Small intestine (tissue), 7 donors: Measurements from ENCODE around the gene FES. TPM values are rescaled to one million over a fixed set of nuclear protein-coding genes. Genes with fewer than 3 reads are reported as not detected.

Source experiments
- DNase-seq, 2 donors: peaks; one replicate each; pipeline versions ENCODE4 v3.0.0 to v3.0.0-alpha.2; 2013
- FAIRE-seq: peaks from 2 replicates; lab custom pipeline; 2012; peaks lifted over from hg19 to GRCh38; lab: Jason Lieb, UNC
- H3K27ac ChIP-seq, 3 donors: one replicate each; pipeline ENCODE4 v1.5.1; 2013; ENCODE audit warnings: low read length in 2 of 3, mild to moderate bottlenecking in 2 of 3, control low read depth in 1 of 3, inconsistent platforms in 1 of 3, low read depth in 1 of 3, moderate library complexity in 1 of 3
- H3K27me3 ChIP-seq, 3 donors: one replicate each; pipeline ENCODE4 v1.6.1; 2013; ENCODE audit warnings: low read length in 3 of 3, inconsistent platforms in 1 of 3; ENCODE audit not compliant: control insufficient read depth in 3 of 3, insufficient read depth in 3 of 3
- H3K36me3 ChIP-seq, 3 donors: one replicate each; pipeline ENCODE4 v1.6.1; 2013; ENCODE audit warnings: low read length in 3 of 3, inconsistent platforms in 1 of 3, low read depth in 1 of 3, mild to moderate bottlenecking in 1 of 3, moderate library complexity in 1 of 3; ENCODE audit not compliant: control insufficient read depth in 3 of 3, insufficient read depth in 2 of 3
- H3K4me1 ChIP-seq, 3 donors: one replicate each; pipeline ENCODE4 v1.6.1; 2013; ENCODE audit warnings: low read length in 2 of 3, inconsistent platforms in 1 of 3, low read depth in 1 of 3, mild to moderate bottlenecking in 1 of 3, moderate library complexity in 1 of 3; ENCODE audit not compliant: control insufficient read depth in 3 of 3, insufficient read depth in 2 of 3
- H3K4me3 ChIP-seq, 3 donors: one replicate each; pipeline ENCODE4 v1.5.1; 2013; ENCODE audit warnings: low read length in 3 of 3, control low read depth in 1 of 3, inconsistent platforms in 1 of 3, low read depth in 1 of 3, mild to moderate bottlenecking in 1 of 3, moderate library complexity in 1 of 3
- H3K9me3 ChIP-seq, 2 donors: one replicate each; pipeline ENCODE4 v1.6.1; 2013; ENCODE audit warnings: low read depth in 1 of 2, low read length in 1 of 2; ENCODE audit not compliant: control insufficient read depth in 2 of 2, insufficient read depth in 1 of 2
- WGBS, 3 donors: extraction: QIAGEN DNeasy Blood & Tissue Kit; methylation state at CpG; one replicate each; pipeline ENCODE4 v1.1.7; 2013; 5-methylcytosine and 5-hydroxymethylcytosine counted together
- polyA plus RNA-seq, 4 donors: library from polyadenylated mRNA; stranded (reverse) in 3 of 4; unstranded in 1 of 4; fragments of 200-250 nt in 3 of 4; fragments of 120-200 nt in 1 of 4; gene quantifications; one replicate each; pipeline versions ENCODE4 v1.2.1 to v1.2.3, GENCODE V29; 2013
- donor health status: healthy with polysubstance abuse.
- donor health status: control.
- donor health status: control.
- donor health status: Bipolar disorder and iron deficiency.
- donor health status: healthy.

Gene FES
- polyA plus RNA-seq, 4 donors = 0.89 to 18.4 (median 10.9) TPM

- FAIRE-seq (no peak), DNase-seq (no peak)
- H3K4me3 ChIP-seq = no peak overlapping the region
- no peak overlapping the region for H3K27ac ChIP-seq
- H3K27me3 ChIP-seq = no peaks in the 10 kb centered on the region
- H3K36me3 ChIP-seq = peaks cover 25 to 65% (median 26%) of the 10 kb centered on the region in 3 donors
- H3K9me3 ChIP-seq = no peaks in the 10 kb centered on the region
- peaks cover 0 to 26% (median 7%) of the 10 kb centered on the region in 3 donors for H3K4me1 ChIP-seq
- WGBS, 3 donors = 88 to 93% (median 89%) methylated on average over 12 of the region's 12 CpGs
Measured at GRCh38 chr15:90875549-90875981, 8.7 kb upstream of the FES start.

GRCh38 chr15:90876046-90876445 is 8.3 kb upstream of the FES start:
- Histone ChIP-seq H3K4me1 (peaks cover 0 to 24% (median 6%) of the 10 kb centered on the region in 3 donors), H3K36me3 (peaks cover 25 to 70% (median 26%) of the 10 kb centered on the region in 3 donors), H3K9me3 (no peaks in the 10 kb centered on the region), H3K4me3 (no peak overlapping the region), H3K27me3 (no peaks in the 10 kb centered on the region), H3K27ac (no peak overlapping the region)
- DNase-seq (no peak), FAIRE-seq (no peak)
- 91 to 97% (median 92%) methylated on average over 19 to 20 of the region's 20 CpGs for WGBS, 3 donors

GRCh38 chr15:90876512-90877170 is 7.7 kb upstream of the FES start:
- no peak for DNase-seq
- Histone ChIP-seq H3K27me3 (no peaks in the 10 kb centered on the region), H3K9me3 (no peaks in the 10 kb centered on the region), H3K36me3 (peaks cover 25 to 76% (median 26%) of the 10 kb centered on the region in 3 donors), H3K4me1 (peaks cover 0 to 24% (median 6%) of the 10 kb centered on the region in 3 donors), H3K4me3 (no peak overlapping the region), H3K27ac (no peak overlapping the region)
- FAIRE-seq = no peak
- WGBS, 3 donors = 92 to 95% (median 92%) methylated on average over 15 of the region's 15 CpGs

- Histone ChIP-seq H3K4me1 (peaks cover 0 to 24% (median 6%) of the 10 kb centered on the region in 3 donors), H3K9me3 (no peaks in the 10 kb centered on the region), H3K27ac (no peak overlapping the region), H3K36me3 (peaks cover 25 to 83% (median 30%) of the 10 kb centered on the region in 3 donors), H3K27me3 (no peaks in the 10 kb centered on the region), H3K4me3 (no peak overlapping the region)
- WGBS, 3 donors = 84 to 93% (median 92%) methylated on average over 13 to 14 of the region's 14 CpGs
- FAIRE-seq (no peak), DNase-seq (no peak)
Measured at GRCh38 chr15:90877315-90877714, 7.0 kb upstream of the FES start.

GRCh38 chr15:90877996-90878395 is 6.3 kb upstream of the FES start:
- WGBS, 3 donors = 93 to 98% (median 94%) methylated on average over 14 of the region's 14 CpGs

GRCh38 chr15:90878660-90879059 is 5.6 kb upstream of the FES start:
- WGBS, 3 donors = 93 to 94% (median 93%) methylated on average over 15 of the region's 15 CpGs
- no peak for DNase-seq
- peaks cover 25 to 92% (median 30%) of the 10 kb centered on the region in 3 donors for H3K36me3 ChIP-seq
- H3K4me1 ChIP-seq = peaks cover 0 to 23% (median 6%) of the 10 kb centered on the region in 3 donors
- no peak overlapping the region for H3K4me3 ChIP-seq
- no peaks in the 10 kb centered on the region for H3K9me3 ChIP-seq
- H3K27me3 ChIP-seq = no peaks in the 10 kb centered on the region
- H3K27ac ChIP-seq = no peak overlapping the region
- FAIRE-seq = no peak

More at GRCh38 chr15:90877996-90878395, 6.3 kb upstream of the FES start:
- DNase-seq (no peak), FAIRE-seq (no peak)
- H3K27me3 ChIP-seq = no peaks in the 10 kb centered on the region
- no peaks in the 10 kb centered on the region for H3K9me3 ChIP-seq
- no peak overlapping the region for H3K27ac ChIP-seq
- H3K4me1 ChIP-seq = peaks cover 0 to 22% (median 3%) of the 10 kb centered on the region in 3 donors
- peaks cover 25 to 90% (median 30%) of the 10 kb centered on the region in 3 donors for H3K36me3 ChIP-seq
- H3K4me3 ChIP-seq = no peak overlapping the region

- H3K27me3 ChIP-seq = no peaks in the 10 kb centered on the region
- peaks cover 25 to 87% (median 30%) of the 10 kb centered on the region in 3 donors for H3K36me3 ChIP-seq
- DNase-seq (no peak), FAIRE-seq (no peak)
- no peak overlapping the region for H3K4me3 ChIP-seq
- no peaks in the 10 kb centered on the region for H3K9me3 ChIP-seq
- WGBS, 3 donors = 91 to 96% (median 92%) methylated on average over 32 to 35 of the region's 35 CpGs
- no peak overlapping the region for H3K27ac ChIP-seq
- H3K4me1 ChIP-seq = peaks cover 0 to 22% (median 7%) of the 10 kb centered on the region in 3 donors
Measured at GRCh38 chr15:90879730-90880366, 4.5 kb upstream of the FES start.

GRCh38 chr15:90880381-90881145 is 3.7 kb upstream of the FES start:
- Histone ChIP-seq H3K27me3 (no peaks in the 10 kb centered on the region), H3K36me3 (peaks cover 23 to 80% (median 29%) of the 10 kb centered on the region in 3 donors), H3K9me3 (no peaks in the 10 kb centered on the region), H3K4me1 (peaks cover 0 to 26% (median 7%) of the 10 kb centered on the region in 3 donors), H3K27ac (no peak overlapping the region), H3K4me3 (no peak overlapping the region)
- FAIRE-seq = no peak
- 88 to 94% (median 90%) methylated on average over 16 of the region's 16 CpGs for WGBS, 3 donors
- no peak for DNase-seq
